ENCODE measurements around the gene EPS15.

The EPS15 gene

GRCh38 chr1:51518586-51519047 lies 449 bp downstream of the EPS15 start:
- Histone ChIP-seq H3K9me2 (replicated peaks; ENCODE audit: insufficient read depth, low read length) (no peaks in the 10 kb centered on the region), H3K27ac (ENCODE audit: low read depth, low read length) (peak overlapping the region; percentile 87), H3F3A (ENCODE audit: insufficient read depth) (peaks cover 52% of the 10 kb centered on the region), H2AFZ (ENCODE audit: low read depth, low read length, severe bottlenecking) (peak overlapping the region; percentile 61), H3K36me3 (ENCODE audit: low read length) (no peaks in the 10 kb centered on the region), H3K9me3 (ENCODE audit: insufficient read depth, low read length) (no peaks in the 10 kb centered on the region), H3K27me3 (ENCODE audit: low read length) (no peaks in the 10 kb centered on the region), H3K9ac (ENCODE audit: low read length) (peak overlapping the region; percentile 83), H3K79me2 (ENCODE audit: insufficient read depth, low read length) (peaks cover 53% of the 10 kb centered on the region), H3K4me2 (ENCODE audit: low read depth, low read length, poor library complexity, severe bottlenecking) (peak overlapping the region; percentile 81), H4K20me1 (ENCODE audit: low read depth, low read length) (no peaks in the 10 kb centered on the region), H3K4me3 (ENCODE audit: insufficient read depth, low read length, poor library complexity, severe bottlenecking) (peak overlapping the region; percentile 92)
- TF ChIP-seq CTCF (IDR thresholded peaks at IDR 0.05; ENCODE audit: insufficient read depth, low read length, poor library complexity, severe bottlenecking) (no peak), EZH2phosphoT487 (conservative IDR thresholded peaks at IDR 0.05; ENCODE audit: low read length) (no peak)

- Histone ChIP-seq H3K9ac (ENCODE audit: low read length) (peak overlapping the region; percentile 83), H2AFZ (ENCODE audit: low read depth, low read length, severe bottlenecking) (peak overlapping the region; percentile 61), H3K36me3 (ENCODE audit: low read length) (no peaks in the 10 kb centered on the region), H4K20me1 (ENCODE audit: low read depth, low read length) (no peaks in the 10 kb centered on the region), H3K4me2 (ENCODE audit: low read depth, low read length, poor library complexity, severe bottlenecking) (peak overlapping the region; percentile 81), H3K4me3 (ENCODE audit: insufficient read depth, low read length, poor library complexity, severe bottlenecking) (peak overlapping the region; percentile 92), H3K9me3 (ENCODE audit: insufficient read depth, low read length) (no peaks in the 10 kb centered on the region), H3K27ac (ENCODE audit: low read depth, low read length) (peak overlapping the region; percentile 87), H3F3A (ENCODE audit: insufficient read depth) (peaks cover 55% of the 10 kb centered on the region), H3K27me3 (ENCODE audit: low read length) (no peaks in the 10 kb centered on the region), H3K9me2 (replicated peaks; ENCODE audit: insufficient read depth, low read length) (no peaks in the 10 kb centered on the region), H3K79me2 (ENCODE audit: insufficient read depth, low read length) (peaks cover 58% of the 10 kb centered on the region)
- no peak for TF ChIP-seq CTCF (IDR thresholded peaks at IDR 0.05; ENCODE audit: insufficient read depth, low read length, poor library complexity, severe bottlenecking)
- no peak for TF ChIP-seq EZH2phosphoT487 (conservative IDR thresholded peaks at IDR 0.05; ENCODE audit: low read length)
These were observed 957 bp downstream of the EPS15 start for GRCh38 chr1:51518033-51518585.

GRCh38 chr1:51517361-51518032 lies 1.6 kb downstream of the EPS15 start:
- Histone ChIP-seq H3K9me2 (replicated peaks; ENCODE audit: insufficient read depth, low read length) (no peaks in the 10 kb centered on the region), H3K9ac (ENCODE audit: low read length) (peak overlapping the region; percentile 83), H2AFZ (ENCODE audit: low read depth, low read length, severe bottlenecking) (no peak overlapping the region), H4K20me1 (ENCODE audit: low read depth, low read length) (no peaks in the 10 kb centered on the region), H3F3A (ENCODE audit: insufficient read depth) (peaks cover 61% of the 10 kb centered on the region), H3K27me3 (ENCODE audit: low read length) (no peaks in the 10 kb centered on the region), H3K9me3 (ENCODE audit: insufficient read depth, low read length) (no peaks in the 10 kb centered on the region), H3K79me2 (ENCODE audit: insufficient read depth, low read length) (peaks cover 64% of the 10 kb centered on the region), H3K27ac (ENCODE audit: low read depth, low read length) (peak overlapping the region; percentile 87), H3K36me3 (ENCODE audit: low read length) (no peaks in the 10 kb centered on the region), H3K4me2 (ENCODE audit: low read depth, low read length, poor library complexity, severe bottlenecking) (peak overlapping the region; percentile 81), H3K4me3 (ENCODE audit: insufficient read depth, low read length, poor library complexity, severe bottlenecking) (peak overlapping the region; percentile 92)
- no peak for TF ChIP-seq CTCF (IDR thresholded peaks at IDR 0.05; ENCODE audit: insufficient read depth, low read length, poor library complexity, severe bottlenecking)
- no peak for TF ChIP-seq EZH2phosphoT487 (conservative IDR thresholded peaks at IDR 0.05; ENCODE audit: low read length)
